DMS53 (cell line): Measurements from ENCODE around the gene MRPL43.

Experiments
- DNase-seq: peaks from one replicate; lab custom pipeline; 2025; lab: John Stamatoyannopoulos, UW

The MRPL43 gene

GRCh38 chr10:100966887-100967286, 20.4 kb downstream of the MRPL43 start:
- no peak for DNase-seq

GRCh38 chr10:100965820-100966219, 21.5 kb downstream of the MRPL43 start:
- DNase-seq = no peak

GRCh38 chr10:100963826-100964225, 23.5 kb downstream of the MRPL43 start:
- no peak for DNase-seq

GRCh38 chr10:100962351-100963080, 24.8 kb downstream of the MRPL43 start:
- DNase-seq = no peak

GRCh38 chr10:100960251-100960650, 27.0 kb downstream of the MRPL43 start:
- DNase-seq = no peak

GRCh38 chr10:100948916-100949315, 38.4 kb downstream of the MRPL43 start:
- no peak for DNase-seq

- DNase-seq = no peak
These were observed 41.5 kb downstream of the MRPL43 start for GRCh38 chr10:100945754-100946153.

- no peak for DNase-seq
These were observed 43.8 kb downstream of the MRPL43 start for GRCh38 chr10:100943508-100943907.

GRCh38 chr10:100942229-100942628, 45.1 kb downstream of the MRPL43 start:
- no peak for DNase-seq

- DNase-seq = no peak
These were observed 47.4 kb downstream of the MRPL43 start for GRCh38 chr10:100939763-100940344.
